ENCODE results near the gene FSD1L. TPM values are rescaled to one million over a fixed set of nuclear protein-coding genes. Genes with fewer than 3 reads are reported as not detected.

FSD1L gene
- 14.4 TPM for polyA plus RNA-seq
- long read RNA-seq, donor 1, partial matches to known transcripts, result 0 of 1 reads
- long read RNA-seq, donor 1, other reads (novel, unspliced or antisense), result 0 of 1 reads
- long read RNA-seq, donor 2, partial matches to known transcripts, result 0 of 1 reads
- long read RNA-seq, donor 2, other reads (novel, unspliced or antisense), result 0 of 1 reads
- long read RNA-seq, donor 3, result 0 reads
- long read RNA-seq, donor 4, result 0 reads
- long read RNA-seq, donor 5, result 0 reads
- long read RNA-seq, donor 6, partial matches to known transcripts, result 0 of 1 reads
- long read RNA-seq, donor 6, other reads (novel, unspliced or antisense), result 0 of 1 reads
- long read RNA-seq, donor 7, result 0 reads
- long read RNA-seq, donor 8, partial matches to known transcripts, result 0 of 1 reads
- long read RNA-seq, donor 8, other reads (novel, unspliced or antisense), result 0 of 1 reads
- long read RNA-seq, donor 9, partial matches to known transcripts, result 0 of 1 reads
- long read RNA-seq, donor 9, other reads (novel, unspliced or antisense), result 0 of 1 reads
- long read RNA-seq, donor 10, result 0 reads
- long read RNA-seq, donor 11, result 0 reads

DNA sequence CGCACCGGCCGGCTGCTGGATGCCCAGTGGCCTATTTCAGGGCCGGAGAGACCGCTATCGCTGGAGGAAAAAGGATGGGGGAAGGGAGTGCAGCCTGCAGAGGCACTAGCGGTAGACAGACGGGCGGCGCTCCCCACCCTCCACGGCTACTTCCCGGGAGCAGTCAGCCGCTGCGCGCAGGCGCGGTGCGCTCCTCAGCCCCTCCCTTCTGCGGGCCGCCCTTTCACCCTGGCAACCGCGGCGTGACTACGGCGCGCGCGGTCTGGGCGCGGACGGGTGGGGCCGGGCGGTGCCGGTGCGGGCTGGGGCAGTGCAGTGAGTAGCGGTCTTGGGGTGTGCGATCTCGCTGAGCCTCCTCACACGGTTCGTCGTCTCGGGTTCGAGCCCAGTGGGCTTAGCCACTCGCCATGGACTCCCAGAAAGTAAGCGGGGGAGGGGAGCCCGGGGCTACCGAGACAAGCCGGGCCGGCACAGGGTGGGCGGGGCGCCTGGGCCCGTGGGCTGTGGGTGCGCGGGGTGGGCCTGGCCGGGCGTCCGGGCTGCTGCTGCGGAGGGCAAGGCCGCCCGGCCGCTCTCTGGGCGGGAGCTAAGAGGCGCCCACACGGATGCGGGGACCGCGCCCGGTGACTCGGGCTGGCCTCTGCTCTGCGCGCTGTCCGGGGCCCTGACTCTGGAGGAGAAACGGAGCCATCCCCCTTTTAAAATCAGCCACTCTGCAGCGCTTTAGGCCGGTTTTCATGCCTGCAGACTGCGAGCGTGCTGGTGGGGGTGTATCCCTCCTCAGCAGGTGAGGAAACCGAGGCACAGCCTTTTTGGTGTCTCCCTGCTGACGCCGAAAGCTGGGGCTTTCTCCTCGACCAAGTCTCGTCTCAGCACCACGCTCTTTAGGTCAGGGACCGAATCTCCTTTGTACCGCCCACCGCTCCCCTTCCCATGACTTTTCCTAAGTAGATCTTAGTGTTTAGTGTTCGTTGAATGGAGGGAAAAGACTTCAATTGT lies at the start of gene FSD1L:
Gene FSD1L (plus strand): TSS at position 221 of the 999 bp plus-strand sequence. CDS start 187 bp downstream, at position 408.
- no peaks in the 10 kb centered on the region for H3K27me3 ChIP-seq (ENCODE audit: control insufficient read depth, insufficient read depth, low read length)
- no CpG with 5 or more reads among the region's 87 CpGs for WGBS (ENCODE audit: insufficient coverage, low lambda C conversion rate)
- no peaks in the 10 kb centered on the region for H3K36me3 ChIP-seq (ENCODE audit: control insufficient read depth, insufficient read depth, low read length)
- H3K9me3 ChIP-seq (ENCODE audit: control insufficient read depth, low read depth, low read length), result no peaks in the 10 kb centered on the region
- peak within 1 kb of the TSS; percentile 81 for H3K4me3 ChIP-seq (ENCODE audit: low read length)
- peak within 1 kb of the TSS; percentile 82 for H3K27ac ChIP-seq (ENCODE audit: low read length)
- DNase-seq, result peak; percentile 96 to 97
- peaks cover 5% of the 10 kb centered on the region for H3K4me1 ChIP-seq (ENCODE audit: control insufficient read depth, insufficient read depth, low read length)

- Histone ChIP-seq H3K36me3 (ENCODE audit: control insufficient read depth, insufficient read depth, low read length) (no peaks in the 10 kb centered on the region), H3K4me1 (ENCODE audit: control insufficient read depth, insufficient read depth, low read length) (no peaks in the 10 kb centered on the region), H3K9me3 (ENCODE audit: control insufficient read depth, low read depth, low read length) (no peaks in the 10 kb centered on the region), H3K4me3 (ENCODE audit: low read length) (no peak overlapping the region), H3K27me3 (ENCODE audit: control insufficient read depth, insufficient read depth, low read length) (no peaks in the 10 kb centered on the region), H3K27ac (ENCODE audit: low read length) (no peak overlapping the region)
- no peak for DNase-seq
- WGBS (ENCODE audit: insufficient coverage, low lambda C conversion rate), result no CpG with 5 or more reads among the region's 2 CpGs
Observed at GRCh38 chr9:105399117-105399516, 48.7 kb upstream of the FSD1L start.

DNA sequence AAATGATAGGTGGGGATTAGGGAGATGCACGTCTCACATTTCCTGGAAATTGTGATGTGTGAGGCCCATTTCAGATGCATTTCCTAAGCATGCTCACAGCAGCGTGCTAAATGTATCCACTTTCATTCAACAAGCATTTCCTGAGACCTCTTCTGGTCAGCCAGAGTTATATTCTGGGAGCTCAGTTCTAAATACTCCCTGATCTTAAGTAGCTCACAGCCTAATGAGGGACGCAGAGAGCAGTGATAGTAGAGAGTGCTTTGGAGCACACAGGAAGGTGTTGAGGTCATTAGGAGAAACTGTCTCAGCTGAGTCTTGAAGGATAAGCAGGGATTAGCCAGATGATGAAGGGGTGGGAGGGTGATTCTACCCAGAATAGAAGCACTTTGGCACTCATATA lies 46.2 kb upstream of the FSD1L start:
- no peak for DNase-seq
- Histone ChIP-seq H3K36me3 (ENCODE audit: control insufficient read depth, insufficient read depth, low read length) (no peaks in the 10 kb centered on the region), H3K4me3 (ENCODE audit: low read length) (no peak overlapping the region), H3K27me3 (ENCODE audit: control insufficient read depth, insufficient read depth, low read length) (no peaks in the 10 kb centered on the region), H3K4me1 (ENCODE audit: control insufficient read depth, insufficient read depth, low read length) (no peaks in the 10 kb centered on the region), H3K27ac (ENCODE audit: low read length) (no peak overlapping the region), H3K9me3 (ENCODE audit: control insufficient read depth, low read depth, low read length) (no peaks in the 10 kb centered on the region)
- whole genome bisulfite sequencing (ENCODE audit: insufficient coverage, low lambda C conversion rate), result 50% methylated on average over 1 of the region's 3 CpGs

DNA sequence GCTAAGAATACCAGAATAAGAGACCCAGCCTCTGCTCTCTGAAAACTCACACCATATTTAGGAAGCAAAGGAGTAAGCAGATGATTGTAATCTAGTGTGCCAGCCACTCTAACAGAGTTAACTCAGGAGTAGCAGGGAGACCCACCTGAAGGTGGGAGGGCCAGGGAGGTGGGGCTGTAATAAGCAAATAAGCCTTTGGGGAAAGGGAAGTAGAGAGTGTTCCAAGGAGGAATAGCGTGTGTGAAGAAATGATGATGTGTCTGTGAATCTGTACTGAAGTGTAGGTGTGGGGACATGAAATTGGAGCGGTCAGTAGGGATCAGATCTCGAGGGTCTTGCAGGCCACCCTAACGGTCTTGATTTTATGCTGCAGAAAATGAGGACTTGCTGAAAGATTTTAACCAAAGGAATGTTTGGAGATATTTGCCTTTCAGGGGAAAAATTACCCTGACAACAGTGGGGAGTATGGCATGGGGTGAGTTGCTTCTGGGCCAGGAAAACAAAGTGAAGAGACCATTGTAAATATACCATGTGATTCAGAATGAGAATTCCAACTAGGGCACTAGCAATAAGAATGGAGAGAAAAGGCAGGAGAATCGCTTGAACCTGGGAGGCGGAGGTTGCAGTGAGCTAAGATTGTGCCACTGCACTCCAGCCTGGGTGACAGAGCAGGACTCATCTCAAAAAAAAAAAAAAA lies 44.1 kb upstream of the FSD1L start:
- DNase-seq, result no peak
- Histone ChIP-seq H3K27me3 (ENCODE audit: control insufficient read depth, insufficient read depth, low read length) (no peaks in the 10 kb centered on the region), H3K4me3 (ENCODE audit: low read length) (no peak overlapping the region), H3K4me1 (ENCODE audit: control insufficient read depth, insufficient read depth, low read length) (no peaks in the 10 kb centered on the region), H3K36me3 (ENCODE audit: control insufficient read depth, insufficient read depth, low read length) (no peaks in the 10 kb centered on the region), H3K27ac (ENCODE audit: low read length) (no peak overlapping the region), H3K9me3 (ENCODE audit: control insufficient read depth, low read depth, low read length) (no peaks in the 10 kb centered on the region)
- WGBS (ENCODE audit: insufficient coverage, low lambda C conversion rate), result 60% methylated on average over 2 of the region's 6 CpGs

- Histone ChIP-seq H3K9me3 (ENCODE audit: control insufficient read depth, low read depth, low read length) (no peaks in the 10 kb centered on the region), H3K4me1 (ENCODE audit: control insufficient read depth, insufficient read depth, low read length) (no peaks in the 10 kb centered on the region), H3K27ac (ENCODE audit: low read length) (no peak overlapping the region), H3K27me3 (ENCODE audit: control insufficient read depth, insufficient read depth, low read length) (no peaks in the 10 kb centered on the region), H3K4me3 (ENCODE audit: low read length) (no peak overlapping the region), H3K36me3 (ENCODE audit: control insufficient read depth, insufficient read depth, low read length) (no peaks in the 10 kb centered on the region)
- DNase-seq, result no peak
- WGBS (ENCODE audit: insufficient coverage, low lambda C conversion rate), result no CpG with 5 or more reads among the region's 6 CpGs
Observed at GRCh38 chr9:105405514-105406131, 42.2 kb upstream of the FSD1L start.

DNA sequence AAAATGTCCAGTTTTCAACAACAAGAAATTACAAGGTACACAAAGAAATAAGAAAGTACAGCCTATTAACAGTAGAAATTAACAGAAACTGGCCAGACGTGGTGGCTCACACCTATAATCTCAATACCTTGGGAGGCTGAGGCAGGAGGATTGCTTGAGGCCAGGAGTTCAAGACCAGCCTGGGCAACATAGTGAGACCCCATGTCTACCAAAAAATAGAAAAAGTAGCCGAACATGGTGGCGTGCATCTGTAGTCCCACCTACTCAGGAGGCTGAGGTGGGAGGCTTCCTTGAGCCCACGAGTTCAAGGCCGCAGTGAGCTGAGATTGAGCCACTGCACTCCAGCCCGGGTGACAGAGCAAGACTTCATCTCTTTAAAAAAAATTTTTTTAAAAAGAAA lies 41.5 kb upstream of the FSD1L start:
- no peaks in the 10 kb centered on the region for H3K4me1 ChIP-seq (ENCODE audit: control insufficient read depth, insufficient read depth, low read length)
- H3K27me3 ChIP-seq (ENCODE audit: control insufficient read depth, insufficient read depth, low read length), result no peaks in the 10 kb centered on the region
- WGBS (ENCODE audit: insufficient coverage, low lambda C conversion rate), result 100% methylated on average over 3 of the region's 6 CpGs
- peaks cover 4% of the 10 kb centered on the region for H3K9me3 ChIP-seq (ENCODE audit: control insufficient read depth, low read depth, low read length)
- no peak overlapping the region for H3K4me3 ChIP-seq (ENCODE audit: low read length)
- H3K36me3 ChIP-seq (ENCODE audit: control insufficient read depth, insufficient read depth, low read length), result no peaks in the 10 kb centered on the region
- no peak overlapping the region for H3K27ac ChIP-seq (ENCODE audit: low read length)
- DNase-seq, result no peak

DNA sequence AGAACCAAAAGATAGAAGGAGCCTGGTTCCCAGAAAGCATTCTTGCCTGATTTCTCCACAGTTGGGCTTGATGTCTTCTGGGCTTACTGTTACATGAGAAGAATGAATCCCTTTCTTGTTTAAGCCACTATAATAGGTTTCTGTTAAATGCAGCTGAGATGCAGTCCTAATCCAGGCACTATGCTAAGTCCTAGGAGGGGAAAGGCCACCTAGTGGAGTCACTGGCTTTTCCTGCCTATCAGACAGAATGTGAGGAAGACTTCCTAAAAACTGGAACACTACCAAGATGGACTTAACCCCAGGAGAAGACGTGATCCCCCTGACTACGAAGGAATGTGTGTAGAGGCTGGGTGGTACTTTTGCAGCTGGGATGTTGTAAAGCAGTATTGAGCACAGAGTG lies 34.3 kb upstream of the FSD1L start:
- peak in 1 of 2 donors; percentile 51 for DNase-seq
- no CpG with 5 or more reads among the region's 2 CpGs for WGBS (ENCODE audit: insufficient coverage, low lambda C conversion rate)

GRCh38 chr9:105414947-105415661 lies 32.7 kb upstream of the FSD1L start:
- H3K27me3 ChIP-seq (ENCODE audit: control insufficient read depth, insufficient read depth, low read length), result no peaks in the 10 kb centered on the region
- no peak overlapping the region for H3K27ac ChIP-seq (ENCODE audit: low read length)
- DNase-seq, result peak; percentile 44 to 58
- H3K9me3 ChIP-seq (ENCODE audit: control insufficient read depth, low read depth, low read length), result peaks cover 4% of the 10 kb centered on the region
- WGBS (ENCODE audit: insufficient coverage, low lambda C conversion rate), result 0% methylated on average over 1 of the region's 6 CpGs
- no peak overlapping the region for H3K4me3 ChIP-seq (ENCODE audit: low read length)
- no peaks in the 10 kb centered on the region for H3K36me3 ChIP-seq (ENCODE audit: control insufficient read depth, insufficient read depth, low read length)
- H3K4me1 ChIP-seq (ENCODE audit: control insufficient read depth, insufficient read depth, low read length), result peaks cover 8% of the 10 kb centered on the region

More for the DNA sequence above, 34.3 kb upstream of the FSD1L start:
- Histone ChIP-seq H3K4me3 (ENCODE audit: low read length) (no peak overlapping the region), H3K36me3 (ENCODE audit: control insufficient read depth, insufficient read depth, low read length) (no peaks in the 10 kb centered on the region), H3K4me1 (ENCODE audit: control insufficient read depth, insufficient read depth, low read length) (peaks cover 2% of the 10 kb centered on the region), H3K9me3 (ENCODE audit: control insufficient read depth, low read depth, low read length) (peaks cover 4% of the 10 kb centered on the region), H3K27me3 (ENCODE audit: control insufficient read depth, insufficient read depth, low read length) (no peaks in the 10 kb centered on the region), H3K27ac (ENCODE audit: low read length) (no peak overlapping the region)

- peaks cover 4% of the 10 kb centered on the region for H3K9me3 ChIP-seq (ENCODE audit: control insufficient read depth, low read depth, low read length)
- DNase-seq, result no peak
- no peak overlapping the region for H3K4me3 ChIP-seq (ENCODE audit: low read length)
- WGBS (ENCODE audit: insufficient coverage, low lambda C conversion rate), result 69% methylated on average over 4 of the region's 8 CpGs
- H3K27me3 ChIP-seq (ENCODE audit: control insufficient read depth, insufficient read depth, low read length), result no peaks in the 10 kb centered on the region
- peaks cover 8% of the 10 kb centered on the region for H3K4me1 ChIP-seq (ENCODE audit: control insufficient read depth, insufficient read depth, low read length)
- H3K36me3 ChIP-seq (ENCODE audit: control insufficient read depth, insufficient read depth, low read length), result no peaks in the 10 kb centered on the region
- no peak overlapping the region for H3K27ac ChIP-seq (ENCODE audit: low read length)
Observed at GRCh38 chr9:105415662-105415980, 32.2 kb upstream of the FSD1L start.
